B cell (primary cell): ENCODE results near the gene KCND3. TPM values are rescaled to one million over a fixed set of nuclear protein-coding genes. Genes with fewer than 3 reads are reported as not detected.

Source experiments
- ATAC-seq: fragments of 200-7000 bp; cut with Tn5 transposase; one replicate; pipeline ENCODE4 v1.10.0; 2021; ENCODE audit warnings: low read depth, mild to moderate bottlenecking, moderate number of reproducible peaks, moderate library complexity
- CTCF ChIA-PET: fragments of 350-600 bp; sonication (Branson Sonifier 250); formaldehyde crosslinking; loops from one replicate; lab custom pipeline; 2021; ENCODE audit warnings: antibody characterized with exemption, inconsistent platforms; lab: Charles Lee
- POLR2A ChIA-PET: fragments of 350-600 bp; sonication (Branson Sonifier 250); formaldehyde crosslinking; loops from one replicate; lab custom pipeline; 2021; ENCODE audit warnings: antibody characterized with exemption; lab: Charles Lee
- DNase-seq: peaks from one replicate; pipeline ENCODE4 v3.0.0; 2013
- H2AFZ ChIP-seq: 2 replicates; pipeline ENCODE4 v1.6.1; 2012; ENCODE audit warnings: mild to moderate bottlenecking, low read depth, low read length; ENCODE audit not compliant: insufficient read depth, poor library complexity, severe bottlenecking
- H3K27ac ChIP-seq, 2 donors: 1 replicate in 1 of 2; 2 replicates in 1 of 2; pipeline ENCODE4 v1.5.1; 2012 to 2013; ENCODE audit warnings: low read length in 2 of 2, mild to moderate bottlenecking in 2 of 2, moderate library complexity in 1 of 2
- H3K27me3 ChIP-seq, 4 experiments: fragments of 200-600 bp in 1 of 4; sonication (generic) in 1 of 4; replicated peaks in 1 of 4; 1 replicate in 2 of 4; 2 replicates in 2 of 4; pipeline versions ENCODE4 v1.6.1 to v1.7.0; 2013 to 2016; ENCODE audit warnings: low read length in 3 of 4, mild to moderate bottlenecking in 2 of 4, mixed read lengths in 1 of 4, moderate library complexity in 1 of 4; ENCODE audit not compliant: insufficient read depth in 4 of 4, control insufficient read depth in 3 of 4; ENCODE audit errors: control extremely low read depth in 1 of 4
- H3K36me3 ChIP-seq, 2 experiments: replicated peaks in 1 of 2; 1 replicate in 1 of 2; 2 replicates in 1 of 2; pipeline versions ENCODE4 v1.6.1 to v1.7.1; 2013; ENCODE audit warnings: low read length in 1 of 2; ENCODE audit not compliant: insufficient read depth in 2 of 2, control insufficient read depth in 1 of 2; ENCODE audit errors: control extremely low read depth in 1 of 2, extremely low read depth in 1 of 2
- H3K4me1 ChIP-seq, 2 donors: fragments of 200-600 bp in 1 of 2; sonication (generic) in 1 of 2; 1 replicate in 1 of 2; 2 replicates in 1 of 2; pipeline versions ENCODE4 v1.5.1 to v1.6.1; 2013 to 2017; ENCODE audit warnings: low read length in 2 of 2; ENCODE audit not compliant: control insufficient read depth in 2 of 2, insufficient read depth in 2 of 2
- H3K4me2 ChIP-seq: replicated peaks from 2 replicates; pipeline ENCODE3; 2012; ENCODE audit warnings: mild to moderate bottlenecking, low read depth, low read length; ENCODE audit not compliant: poor library complexity, severe bottlenecking
- H3K4me3 ChIP-seq, 5 experiments: fragments of 200-600 bp in 1 of 5; sonication (generic) in 1 of 5; 1 replicate in 3 of 5; 2 replicates in 2 of 5; pipeline versions ENCODE4 v1.5.1 to v1.7.0; 2011 to 2016; ENCODE audit warnings: low read length in 4 of 5, mild to moderate bottlenecking in 4 of 5, low read depth in 2 of 5, control low read depth in 1 of 5, moderate library complexity in 1 of 5; ENCODE audit not compliant: insufficient read depth in 1 of 5; ENCODE audit errors: control extremely low read depth in 1 of 5, extremely low read depth in 1 of 5
- H3K79me2 ChIP-seq: fragments of 200-600 bp; sonication (generic); one replicate; pipeline ENCODE4 v1.6.0; 2016; ENCODE audit warnings: low read length; ENCODE audit not compliant: control insufficient read depth, insufficient read depth
- H3K9ac ChIP-seq: fragments of 200-600 bp; sonication (generic); 2 replicates; pipeline ENCODE4 v1.6.1; 2017; ENCODE audit warnings: mild to moderate bottlenecking, low read length, moderate library complexity
- H3K9me3 ChIP-seq, 3 donors: one replicate each; pipeline versions ENCODE4 v1.6.1 to v1.7.1; 2013; ENCODE audit warnings: low read length in 2 of 3; ENCODE audit not compliant: control insufficient read depth in 2 of 3, insufficient read depth in 1 of 3; ENCODE audit errors: control extremely low read depth in 1 of 3
- H4K20me1 ChIP-seq: 2 replicates; pipeline ENCODE4 v1.6.0; 2012; ENCODE audit warnings: mild to moderate bottlenecking, low read length; ENCODE audit not compliant: insufficient read depth, control insufficient read depth, poor library complexity, severe bottlenecking
- H3K27ac Mint-ChIP-seq: one replicate; pipeline ENCODE4 v1.8.0; 2021; ENCODE audit warnings: mixed read lengths
- H3K27me3 Mint-ChIP-seq: one replicate; pipeline ENCODE4 v1.8.0; 2021; ENCODE audit warnings: mixed read lengths
- H3K4me1 Mint-ChIP-seq: one replicate; pipeline ENCODE4 v1.8.0; 2021; ENCODE audit warnings: mixed read lengths
- H3K4me3 Mint-ChIP-seq: one replicate; pipeline ENCODE4 v1.8.0; 2021; ENCODE audit warnings: mixed read lengths
- H3K9me3 Mint-ChIP-seq: one replicate; pipeline ENCODE4 v1.8.0; 2022; ENCODE audit warnings: mixed read lengths; ENCODE audit not compliant: insufficient read depth
- CTCF ChIP-seq: fragments of 200-600 bp; IDR thresholded peaks from one replicate; pipeline ENCODE4 v1.8.0; 2022; ENCODE audit warnings: antibody characterized with exemption, mild to moderate bottlenecking
- EZH2 ChIP-seq: IDR thresholded peaks from 2 replicates; pipeline ENCODE4 v1.6.1; 2012; ENCODE audit warnings: borderline replicate concordance, low read depth, mild to moderate bottlenecking, moderate library complexity, low read length; ENCODE audit not compliant: insufficient read depth, poor library complexity, severe bottlenecking
- WGBS: methylation state at CpG from one replicate; pipeline ENCODE4 v1.1.5; 2013; ENCODE audit warnings: missing lambda C conversion rate; ENCODE audit not compliant: insufficient coverage; 5-methylcytosine and 5-hydroxymethylcytosine counted together
- intact Hi-C: fragments of 100-400 bp; cut with micrococcal nuclease; formaldehyde crosslinking; loops from one replicate; pipeline ENCODE4 v1.10.0; 2022
- polyA plus RNA-seq: library from polyadenylated mRNA; depleted of rRNA; stranded (reverse); fragments of >200 nt; gene quantifications from 2 replicates; pipeline ENCODE4 v1.2.3, GENCODE V29; 2012
- total RNA-seq, 2 donors: library from RNA; stranded (reverse); fragments of 120-200 nt in 1 of 2; gene quantifications; 1 replicate in 1 of 2; 2 replicates in 1 of 2; pipeline versions ENCODE4 v1.2.3 to v1.2.4, GENCODE V29; 2013 to 2022

The KCND3 gene
- total and polyA plus RNA-seq, 2 donors (not counting 1 experiment from before 2014, with no cell fraction given), result 0.07 TPM; not detected in 1

GRCh38 chr1:111812306-111812705 lies 177.2 kb downstream of the KCND3 start:
- Histone ChIP-seq H3K9me3 (peaks cover 0 to 3% (median 0%) of the 10 kb centered on the region in 3 donors), H3K36me3 (no peaks in the 10 kb centered on the region), H3K4me3 (no peak overlapping the region), H4K20me1 (no peaks in the 10 kb centered on the region), H3K4me2 (no peak overlapping the region), H3K79me2 (no peaks in the 10 kb centered on the region), H2AFZ (no peak overlapping the region), H3K27ac (no peak overlapping the region), H3K4me1 (peaks cover 37 to 50% of the 10 kb centered on the region in 2 donors), H3K9ac (no peak overlapping the region), H3K27me3 (peaks cover 0 to 5% (median 0%) of the 10 kb centered on the region in 4 experiments)
- H3K27ac Mint-ChIP-seq, result no peak overlapping the region
- 92% methylated on average over 4 of the region's 4 CpGs for WGBS
- H3K4me3 Mint-ChIP-seq, result no peak overlapping the region
- DNase-seq (no peak), ATAC-seq (no peak)
- intact Hi-C loops, result no loop called here
- no peaks in the 10 kb centered on the region for H3K9me3 Mint-ChIP-seq
- peaks cover 43% of the 10 kb centered on the region for H3K4me1 Mint-ChIP-seq
- no peaks in the 10 kb centered on the region for H3K27me3 Mint-ChIP-seq
- TF ChIP-seq EZH2 (no peak), CTCF (no peak)
- POLR2A ChIA-PET, result no interaction called here
- CTCF ChIA-PET, result no interaction called here

GRCh38 chr1:111811891-111812290 lies 177.6 kb downstream of the KCND3 start:
- WGBS, result 82% methylated on average over 9 of the region's 10 CpGs
- no peak overlapping the region for H3K4me3 Mint-ChIP-seq
- H3K9me3 Mint-ChIP-seq, result no peaks in the 10 kb centered on the region
- Histone ChIP-seq H3K4me2 (no peak overlapping the region), H3K27ac (no peak overlapping the region), H3K79me2 (no peaks in the 10 kb centered on the region), H3K4me1 (peaks cover 41 to 54% of the 10 kb centered on the region in 2 donors), H3K4me3 (no peak overlapping the region), H3K27me3 (peaks cover 0 to 5% (median 0%) of the 10 kb centered on the region in 4 experiments), H3K36me3 (no peaks in the 10 kb centered on the region), H3K9me3 (peaks cover 0 to 3% (median 0%) of the 10 kb centered on the region in 3 donors), H4K20me1 (no peaks in the 10 kb centered on the region), H2AFZ (no peak overlapping the region), H3K9ac (no peak overlapping the region)
- H3K4me1 Mint-ChIP-seq, result peaks cover 47% of the 10 kb centered on the region
- DNase-seq (no peak), ATAC-seq (no peak)
- ChIA-PET POLR2A (no interaction called here), CTCF (no interaction called here)
- H3K27ac Mint-ChIP-seq, result no peak overlapping the region
- no peaks in the 10 kb centered on the region for H3K27me3 Mint-ChIP-seq
- TF ChIP-seq CTCF (no peak), EZH2 (no peak)
- intact Hi-C loops, result no loop called here
